ENCODE data around the gene SNED1. TPM values are rescaled to one million over a fixed set of nuclear protein-coding genes. Genes with fewer than 3 reads are reported as not detected.

SNED1 gene
- total and polyA plus RNA-seq, 2 donors: 11.5 to 17.1 TPM

DNA sequence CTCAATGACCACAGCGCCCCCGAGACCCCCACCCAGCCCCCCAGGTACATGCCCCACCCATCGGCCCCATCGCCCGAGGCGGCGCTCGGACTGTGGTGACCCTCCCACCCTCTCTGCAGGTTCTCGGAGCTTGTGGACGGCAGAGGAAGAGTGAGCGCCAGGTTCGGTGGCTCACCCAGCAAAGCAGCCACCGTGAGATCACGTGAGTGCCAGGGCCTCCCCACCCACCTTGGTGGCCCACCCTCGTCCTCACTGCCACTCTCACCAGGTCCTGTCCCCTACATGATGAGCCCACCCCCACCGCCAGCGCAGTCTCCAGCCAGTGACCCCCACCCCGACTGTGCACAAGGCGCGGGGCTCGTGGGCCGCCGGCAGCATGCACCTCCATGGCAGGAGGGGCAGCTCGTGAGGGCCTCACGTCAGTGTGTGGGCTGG, 73.3 kb downstream of the SNED1 start:
- WGBS: 83% methylated on average over 25 of the region's 25 CpGs
- Histone ChIP-seq H3K27ac (ENCODE audit: low read depth) (no peak overlapping the region), H3K36me3 (ENCODE audit: insufficient read depth) (no peaks in the 10 kb centered on the region), H3K4me3 (ENCODE audit: low read depth, low read length) (no peak overlapping the region), H3K4me1 (ENCODE audit: insufficient read depth) (no peaks in the 10 kb centered on the region)
- no peak for DNase-seq (ENCODE audit: extremely low spot score)

DNA sequence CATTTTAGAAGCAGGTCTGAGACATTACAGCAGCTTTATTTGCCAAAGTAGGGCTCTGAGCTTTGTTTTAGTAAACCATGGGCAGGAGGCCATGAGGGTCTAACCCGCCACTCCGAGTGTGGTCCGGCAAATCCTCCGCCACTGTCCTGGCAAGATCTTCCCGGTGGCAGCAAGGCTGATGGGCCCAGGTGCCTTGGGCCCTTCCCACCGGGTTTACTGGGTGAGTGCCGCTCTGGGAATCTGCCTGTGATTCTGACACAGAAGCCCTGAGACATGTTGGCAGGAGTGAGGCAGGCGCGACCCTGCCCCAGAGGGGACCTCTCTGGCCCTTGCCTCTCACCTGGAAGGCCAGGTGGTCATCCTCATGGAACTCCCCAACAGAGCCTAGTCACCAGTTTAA, 73.7 kb downstream of the SNED1 start:
- 72% methylated on average over 9 of the region's 9 CpGs for WGBS
- DNase-seq (ENCODE audit: extremely low spot score): no peak
- H3K36me3 ChIP-seq (ENCODE audit: insufficient read depth): no peaks in the 10 kb centered on the region
- no peaks in the 10 kb centered on the region for H3K4me1 ChIP-seq (ENCODE audit: insufficient read depth)
- no peak overlapping the region for H3K27ac ChIP-seq (ENCODE audit: low read depth)
- H3K4me3 ChIP-seq (ENCODE audit: low read depth, low read length): no peak overlapping the region

DNA sequence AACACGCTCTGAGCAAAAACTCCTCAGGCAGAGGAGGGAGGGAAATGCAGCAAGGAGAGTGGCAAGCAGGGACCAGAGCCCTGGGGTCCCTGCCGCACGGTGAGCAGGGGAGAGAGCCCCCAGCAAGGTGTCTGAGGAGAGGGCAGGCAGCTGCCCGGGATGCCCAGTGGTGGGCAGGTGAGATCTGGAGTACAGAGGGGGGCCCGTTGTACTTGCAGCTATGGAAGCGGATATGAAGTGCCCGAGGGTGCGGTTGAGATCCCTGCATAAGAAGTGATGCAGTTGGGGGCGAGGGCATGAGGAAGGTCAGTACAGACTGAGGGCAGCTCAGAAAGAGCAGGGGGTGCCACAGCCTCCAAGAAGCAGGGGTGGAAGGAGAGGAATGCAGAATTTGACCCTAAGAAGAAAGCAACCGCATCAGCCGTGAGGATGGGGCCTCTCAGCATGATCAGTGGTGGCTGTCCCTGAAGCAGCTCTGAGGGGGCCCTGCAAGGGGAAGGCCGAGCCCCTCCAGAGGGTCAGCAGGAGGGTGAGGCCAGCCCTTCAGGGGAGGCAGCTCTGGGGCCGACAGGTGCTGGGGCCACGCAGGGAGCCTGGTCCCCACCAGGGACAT, 74.2 kb downstream of the SNED1 start:
- no peaks in the 10 kb centered on the region for H3K36me3 ChIP-seq (ENCODE audit: insufficient read depth)
- H3K4me1 ChIP-seq (ENCODE audit: insufficient read depth): no peaks in the 10 kb centered on the region
- DNase-seq (ENCODE audit: extremely low spot score): no peak
- H3K4me3 ChIP-seq (ENCODE audit: low read depth, low read length): no peak overlapping the region
- no peak overlapping the region for H3K27ac ChIP-seq (ENCODE audit: low read depth)
- WGBS: 72% methylated on average over 14 of the region's 14 CpGs

DNA sequence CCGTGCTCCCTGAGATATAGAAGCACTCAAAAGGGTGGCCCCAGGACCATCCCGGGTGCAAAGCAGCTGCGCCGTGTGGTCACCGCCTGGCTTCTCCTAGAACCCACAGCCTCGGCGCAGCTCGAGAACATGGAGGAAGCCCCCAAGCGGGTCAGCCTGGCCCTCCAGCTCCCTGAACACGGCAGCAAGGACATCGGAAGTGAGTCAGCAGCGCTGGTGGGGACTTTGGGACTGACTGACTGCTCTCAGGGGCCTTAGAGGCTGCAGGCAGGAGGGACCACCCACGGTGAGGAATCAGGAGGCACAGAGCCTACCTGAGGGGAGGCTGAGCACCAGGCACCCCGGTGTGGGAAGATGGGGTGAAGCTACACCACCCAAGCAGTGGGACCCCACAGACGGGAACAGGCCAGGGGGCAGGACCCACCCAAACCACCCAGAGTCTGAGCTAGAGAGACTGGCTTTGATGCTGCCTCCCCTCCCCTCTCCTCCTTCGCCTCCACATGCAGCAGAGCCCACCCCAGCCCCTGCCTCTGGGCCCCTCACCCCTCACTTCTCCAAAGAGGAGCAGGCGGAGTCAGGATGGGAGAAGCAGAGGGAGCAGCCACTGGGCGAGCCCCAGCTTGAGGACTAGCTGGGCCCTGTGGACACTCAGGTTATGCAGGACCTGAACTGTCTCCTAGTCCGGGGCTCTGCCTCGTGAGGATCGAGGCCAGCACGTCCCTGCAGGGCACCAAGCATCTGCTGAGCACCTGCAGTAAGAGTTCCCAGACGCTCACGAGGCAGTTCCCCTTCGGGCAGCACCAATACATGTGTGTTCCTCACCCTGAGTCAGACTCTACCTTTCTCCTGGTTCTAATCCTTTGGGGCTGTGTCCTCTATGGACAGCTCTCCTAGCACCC, 75.0 kb downstream of the SNED1 start:
- no peak overlapping the region for H3K27ac ChIP-seq (ENCODE audit: low read depth)
- no peak overlapping the region for H3K4me3 ChIP-seq (ENCODE audit: low read depth, low read length)
- H3K4me1 ChIP-seq (ENCODE audit: insufficient read depth): no peaks in the 10 kb centered on the region
- H3K36me3 ChIP-seq (ENCODE audit: insufficient read depth): no peaks in the 10 kb centered on the region
- no peak for DNase-seq (ENCODE audit: extremely low spot score)
- WGBS: 64% methylated on average over 25 of the region's 25 CpGs

DNA sequence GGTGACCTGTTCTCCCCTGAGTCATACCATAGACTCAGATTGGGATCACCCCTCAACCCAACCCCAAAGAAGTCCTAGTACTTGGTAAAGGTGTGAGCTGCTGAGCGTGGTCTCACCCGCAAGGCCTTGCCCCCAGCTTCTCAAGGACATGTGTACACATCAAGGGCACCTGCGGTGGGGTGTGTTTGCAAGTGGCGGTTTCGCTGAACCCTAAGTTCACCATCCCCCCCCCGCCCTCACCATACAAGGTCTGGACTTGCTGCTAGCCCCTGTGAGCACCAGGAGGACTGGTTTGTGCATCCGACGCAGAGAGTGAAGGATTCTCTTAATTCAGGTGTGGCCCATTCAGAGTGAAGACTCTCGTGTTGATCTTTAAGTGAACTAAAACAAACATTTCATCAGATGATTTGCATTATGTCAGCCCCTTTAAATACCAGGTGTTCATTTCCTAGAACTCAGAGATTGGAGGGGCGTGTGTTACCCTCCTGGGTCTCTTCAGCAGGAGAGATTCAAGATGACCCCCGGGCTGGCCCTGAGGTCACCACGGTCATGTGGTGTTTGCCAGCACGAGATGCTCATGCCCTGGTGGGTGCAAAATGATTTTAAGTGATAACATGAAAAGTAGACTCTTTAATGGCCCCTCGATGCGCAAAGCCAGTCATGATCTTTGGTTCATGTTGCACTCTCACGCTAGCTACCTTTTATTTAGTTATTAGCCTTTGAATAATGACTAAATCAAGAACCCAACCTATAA, 75.8 kb downstream of the SNED1 start:
- no peak overlapping the region for H3K4me3 ChIP-seq (ENCODE audit: low read depth, low read length)
- DNase-seq (ENCODE audit: extremely low spot score): no peak
- H3K36me3 ChIP-seq (ENCODE audit: insufficient read depth): no peaks in the 10 kb centered on the region

DNA sequence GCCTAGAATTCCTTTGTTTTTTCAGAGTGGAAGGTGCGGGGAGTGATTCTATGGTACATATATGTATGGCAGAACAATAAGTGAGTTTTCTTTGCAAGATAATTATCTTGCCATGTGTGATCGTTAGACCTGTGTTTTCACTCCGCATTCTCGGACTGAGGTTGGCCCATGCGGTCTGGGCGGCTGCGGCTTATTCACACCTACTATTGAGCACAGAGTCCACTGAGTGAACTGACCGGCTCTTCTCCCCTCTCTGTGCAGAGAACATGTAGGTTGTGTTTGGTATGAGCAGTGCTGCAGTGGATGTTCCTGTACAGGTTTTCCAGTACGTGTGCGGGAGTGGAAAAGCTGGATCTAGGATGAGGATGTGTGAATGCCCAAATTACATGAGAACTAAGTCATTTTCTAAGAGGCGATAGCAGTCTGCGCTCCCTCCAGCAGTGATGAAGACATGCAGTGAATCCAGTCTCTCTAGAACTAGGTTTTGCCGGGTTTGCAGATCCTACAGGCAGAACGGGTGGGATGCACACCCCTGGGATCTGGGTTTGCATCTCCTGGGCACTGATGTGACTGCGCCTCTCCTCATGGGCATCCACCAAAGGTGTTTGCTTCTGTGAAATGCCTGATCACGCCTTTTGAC, 76.6 kb downstream of the SNED1 start:
- Histone ChIP-seq H3K4me3 (ENCODE audit: low read depth, low read length) (no peak overlapping the region), H3K27ac (ENCODE audit: low read depth) (no peak overlapping the region), H3K4me1 (ENCODE audit: insufficient read depth) (no peaks in the 10 kb centered on the region), H3K36me3 (ENCODE audit: insufficient read depth) (no peaks in the 10 kb centered on the region)
- 95% methylated on average over 16 of the region's 16 CpGs for WGBS
- DNase-seq (ENCODE audit: extremely low spot score): no peak

More for the DNA sequence above, 75.8 kb downstream of the SNED1 start:
- H3K27ac ChIP-seq (ENCODE audit: low read depth): no peak overlapping the region
- WGBS: 93% methylated on average over 16 of the region's 16 CpGs
- H3K4me1 ChIP-seq (ENCODE audit: insufficient read depth): no peaks in the 10 kb centered on the region

DNA sequence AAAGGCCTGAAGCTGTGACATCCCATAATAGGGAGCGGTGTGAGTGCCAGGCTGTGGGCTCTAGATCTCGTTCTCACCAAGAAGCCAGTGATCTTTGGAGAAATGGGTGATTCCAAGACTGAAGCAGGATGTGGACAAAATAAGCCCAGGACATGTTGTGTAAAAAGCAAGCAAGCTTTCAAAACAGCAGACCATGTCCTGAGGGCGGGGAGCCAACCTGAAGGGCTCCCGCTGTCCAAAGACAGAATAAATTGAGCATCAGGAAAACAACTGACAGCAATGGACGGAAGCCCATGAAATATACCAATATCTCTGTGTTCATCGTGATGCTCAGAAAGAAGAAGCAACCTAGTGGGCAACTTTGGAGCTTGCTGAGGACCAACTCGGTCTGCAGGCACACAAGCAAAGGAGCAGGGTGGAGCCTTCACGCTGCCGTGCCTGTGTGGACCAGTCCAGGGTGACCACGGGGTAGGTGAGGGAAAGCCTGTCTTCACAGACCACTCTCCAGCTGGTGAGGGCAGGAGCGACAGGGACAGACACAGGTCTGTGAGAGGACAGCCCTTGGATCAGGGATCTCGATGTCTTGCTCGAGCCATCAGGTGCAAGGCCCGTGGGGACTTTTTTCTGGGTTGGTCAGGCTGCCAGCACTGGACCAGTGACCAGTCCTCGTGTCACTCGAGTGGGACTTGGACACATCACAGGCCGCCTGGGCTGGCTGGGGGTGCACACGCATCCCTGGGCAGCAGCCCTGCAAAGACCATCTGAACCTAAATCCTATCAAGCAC, 82.2 kb downstream of the SNED1 start:
- Histone ChIP-seq H3K27ac (ENCODE audit: low read depth) (no peak overlapping the region), H3K4me3 (ENCODE audit: low read depth, low read length) (no peak overlapping the region), H3K4me1 (ENCODE audit: insufficient read depth) (no peaks in the 10 kb centered on the region), H3K36me3 (ENCODE audit: insufficient read depth) (no peaks in the 10 kb centered on the region)
- 70% methylated on average over 18 of the region's 18 CpGs for WGBS
- DNase-seq (ENCODE audit: extremely low spot score): no peak

DNA sequence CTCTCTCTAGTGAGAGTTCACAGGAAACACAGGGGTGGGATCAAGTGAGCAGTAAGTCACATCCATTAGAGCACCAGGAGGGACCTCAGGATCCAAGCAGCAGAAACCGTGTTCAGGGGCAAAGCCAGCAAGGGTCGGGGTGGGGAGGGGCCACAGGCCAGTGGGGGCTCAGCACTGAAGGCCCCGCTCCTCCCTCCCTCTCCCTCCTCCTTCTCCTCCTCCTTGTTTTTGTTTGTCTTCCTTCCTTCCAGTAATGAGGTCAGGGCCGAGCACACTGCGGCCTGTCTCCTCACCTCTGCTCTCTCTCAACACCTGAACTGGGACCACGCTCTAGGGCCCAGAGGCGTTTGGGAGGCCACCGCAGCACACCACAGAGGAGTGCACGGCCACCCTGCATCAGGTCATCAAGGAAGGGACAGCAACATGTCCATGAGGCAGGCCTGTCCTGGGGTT, 82.8 kb downstream of the SNED1 start:
- Histone ChIP-seq H3K27ac (ENCODE audit: low read depth) (no peak overlapping the region), H3K4me1 (ENCODE audit: insufficient read depth) (no peaks in the 10 kb centered on the region), H3K36me3 (ENCODE audit: insufficient read depth) (no peaks in the 10 kb centered on the region), H3K4me3 (ENCODE audit: low read depth, low read length) (no peak overlapping the region)
- DNase-seq (ENCODE audit: extremely low spot score): no peak
- WGBS: 38% methylated on average over 9 of the region's 9 CpGs

DNA sequence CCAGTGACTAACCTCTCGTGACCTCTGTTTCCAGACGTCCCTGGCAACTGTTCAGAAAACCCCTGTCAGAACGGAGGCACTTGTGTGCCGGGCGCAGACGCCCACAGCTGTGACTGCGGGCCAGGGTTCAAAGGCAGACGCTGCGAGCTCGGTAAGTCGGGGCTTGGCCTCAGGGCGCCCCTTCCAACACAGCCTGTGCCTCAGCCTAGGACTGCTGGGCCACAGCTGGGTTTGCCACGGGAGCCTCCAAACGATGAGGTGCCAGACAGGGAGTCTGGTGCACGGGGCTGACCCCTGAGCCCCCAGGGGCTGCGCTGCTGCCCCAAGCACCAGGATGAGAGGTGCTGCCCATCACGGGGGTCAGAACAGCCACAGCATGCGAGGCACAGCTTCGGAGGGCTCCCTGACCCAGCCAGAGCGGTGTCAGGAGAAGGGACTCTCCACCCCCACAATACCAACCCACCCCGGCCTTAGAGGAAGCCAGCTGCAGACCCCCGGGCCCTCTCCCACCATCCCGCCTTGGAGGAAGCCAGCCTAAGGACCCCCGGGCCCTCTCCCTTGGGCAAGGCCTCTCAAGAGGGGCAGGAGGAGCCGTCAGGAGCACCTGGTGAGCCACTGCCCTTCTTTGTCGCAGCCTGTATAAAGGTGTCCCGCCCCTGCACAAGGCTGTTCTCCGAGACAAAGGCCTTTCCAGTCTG, 83.4 kb downstream of the SNED1 start:
- Histone ChIP-seq H3K4me3 (ENCODE audit: low read depth, low read length) (no peak overlapping the region), H3K36me3 (ENCODE audit: insufficient read depth) (no peaks in the 10 kb centered on the region), H3K4me1 (ENCODE audit: insufficient read depth) (no peaks in the 10 kb centered on the region), H3K27ac (ENCODE audit: low read depth) (no peak overlapping the region)
- DNase-seq (ENCODE audit: extremely low spot score): no peak
- WGBS: 60% methylated on average over 28 of the region's 28 CpGs

DNA sequence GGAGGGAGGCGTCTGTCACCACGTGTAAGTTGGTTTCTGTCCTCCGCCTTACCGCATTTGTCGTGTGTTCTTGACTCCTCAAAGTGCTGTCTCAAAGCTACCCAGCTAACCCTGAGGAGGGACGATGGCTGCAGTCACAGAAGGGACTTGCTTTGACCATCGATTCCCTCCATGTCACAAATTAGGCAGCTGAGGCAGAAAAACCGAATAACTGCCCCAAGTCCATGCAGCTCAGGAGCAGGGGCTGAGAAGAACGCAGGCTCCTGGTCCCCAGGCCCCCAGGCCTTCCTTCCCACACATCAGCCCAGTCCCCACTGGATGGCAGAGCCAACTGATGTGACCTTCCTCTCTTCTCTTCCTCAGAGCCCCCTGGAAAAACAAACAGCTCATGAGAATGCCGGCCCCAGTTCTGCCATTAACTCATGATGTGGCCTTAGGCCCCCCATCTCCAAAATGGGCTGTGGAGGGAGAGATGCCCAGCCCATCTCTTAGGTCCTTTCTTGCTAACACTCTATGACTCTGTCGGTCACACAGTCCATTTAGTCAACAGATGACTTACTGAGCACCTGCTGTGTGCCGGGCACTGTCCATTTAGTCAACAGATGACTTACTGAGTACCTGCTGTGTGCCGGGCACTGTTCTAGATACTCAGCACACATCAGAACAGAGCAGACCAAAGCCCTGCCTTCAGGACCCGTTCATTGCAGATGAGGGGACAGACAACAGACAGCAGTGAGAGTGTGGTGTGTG, 84.1 kb downstream of the SNED1 start:
- no peak for DNase-seq (ENCODE audit: extremely low spot score)
- no peak overlapping the region for H3K4me3 ChIP-seq (ENCODE audit: low read depth, low read length)
- no peak overlapping the region for H3K27ac ChIP-seq (ENCODE audit: low read depth)
- H3K4me1 ChIP-seq (ENCODE audit: insufficient read depth): no peaks in the 10 kb centered on the region
- WGBS: 80% methylated on average over 14 of the region's 14 CpGs
- no peaks in the 10 kb centered on the region for H3K36me3 ChIP-seq (ENCODE audit: insufficient read depth)

DNA sequence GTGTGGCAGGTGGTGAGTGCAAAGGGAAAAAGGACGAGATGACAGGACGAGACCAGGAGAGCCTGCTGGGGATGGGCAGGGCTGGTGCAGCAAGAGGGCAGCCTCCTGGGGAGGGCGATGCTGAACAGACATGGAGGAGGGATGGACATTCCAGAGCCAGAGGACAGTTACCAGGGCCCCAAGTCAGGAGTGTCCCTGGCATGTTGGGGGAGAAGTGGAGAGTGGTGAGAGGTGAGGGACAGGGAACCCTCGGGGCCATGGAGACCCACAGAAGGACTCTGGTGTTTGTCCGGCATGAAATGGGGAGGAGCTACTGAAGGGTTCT, 84.6 kb downstream of the SNED1 start:
- Histone ChIP-seq H3K27ac (ENCODE audit: low read depth) (no peak overlapping the region), H3K4me1 (ENCODE audit: insufficient read depth) (no peaks in the 10 kb centered on the region), H3K4me3 (ENCODE audit: low read depth, low read length) (no peak overlapping the region), H3K36me3 (ENCODE audit: insufficient read depth) (no peaks in the 10 kb centered on the region)
- WGBS: 85% methylated on average over 5 of the region's 5 CpGs
- no peak for DNase-seq (ENCODE audit: extremely low spot score)

DNA sequence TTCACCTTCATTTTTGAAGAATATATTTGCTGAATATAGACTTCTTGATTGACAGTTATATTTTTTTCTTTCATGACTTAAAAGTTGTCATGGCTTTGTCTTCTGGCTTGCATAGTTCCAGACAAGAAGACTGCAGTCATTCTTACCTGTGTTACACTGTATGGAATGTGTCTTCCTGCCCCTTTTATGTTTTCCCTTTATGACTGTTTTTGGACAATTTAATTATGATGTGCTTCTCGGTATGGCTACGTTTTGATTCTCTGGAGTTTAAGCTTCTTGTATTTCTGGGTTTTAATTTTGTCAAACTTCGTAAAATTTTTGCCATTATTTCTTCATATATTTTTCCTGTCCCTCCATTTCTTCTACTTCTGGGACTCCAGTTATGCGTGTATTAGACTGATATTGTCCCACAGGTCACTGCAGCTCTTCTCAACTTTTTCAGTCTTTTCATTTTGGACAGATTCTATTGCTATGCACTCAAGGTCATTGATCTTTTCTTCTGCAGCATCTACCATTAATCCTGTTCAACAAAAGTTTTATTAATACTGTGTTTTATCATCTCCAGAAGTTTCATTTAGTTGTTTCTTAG, 86.5 kb downstream of the SNED1 start:
- Histone ChIP-seq H3K36me3 (ENCODE audit: insufficient read depth) (no peaks in the 10 kb centered on the region), H3K27ac (ENCODE audit: low read depth) (no peak overlapping the region), H3K4me3 (ENCODE audit: low read depth, low read length) (no peak overlapping the region), H3K4me1 (ENCODE audit: insufficient read depth) (no peaks in the 10 kb centered on the region)
- DNase-seq (ENCODE audit: extremely low spot score): no peak
- WGBS: 96% methylated on average over 4 of the region's 4 CpGs
